ENCODE data around the gene CASP2. TPM values are rescaled to one million over a fixed set of nuclear protein-coding genes. Genes with fewer than 3 reads are reported as not detected.

Gene CASP2
- total RNA-seq (10 to 100 TPM in 3 of 6 donors, 1 to 10 TPM in 3; 7.6 to 19.7 (median 10.6) TPM), polyA plus RNA-seq (1 to 10 TPM; 4.2 to 6.2 TPM)

DNA sequence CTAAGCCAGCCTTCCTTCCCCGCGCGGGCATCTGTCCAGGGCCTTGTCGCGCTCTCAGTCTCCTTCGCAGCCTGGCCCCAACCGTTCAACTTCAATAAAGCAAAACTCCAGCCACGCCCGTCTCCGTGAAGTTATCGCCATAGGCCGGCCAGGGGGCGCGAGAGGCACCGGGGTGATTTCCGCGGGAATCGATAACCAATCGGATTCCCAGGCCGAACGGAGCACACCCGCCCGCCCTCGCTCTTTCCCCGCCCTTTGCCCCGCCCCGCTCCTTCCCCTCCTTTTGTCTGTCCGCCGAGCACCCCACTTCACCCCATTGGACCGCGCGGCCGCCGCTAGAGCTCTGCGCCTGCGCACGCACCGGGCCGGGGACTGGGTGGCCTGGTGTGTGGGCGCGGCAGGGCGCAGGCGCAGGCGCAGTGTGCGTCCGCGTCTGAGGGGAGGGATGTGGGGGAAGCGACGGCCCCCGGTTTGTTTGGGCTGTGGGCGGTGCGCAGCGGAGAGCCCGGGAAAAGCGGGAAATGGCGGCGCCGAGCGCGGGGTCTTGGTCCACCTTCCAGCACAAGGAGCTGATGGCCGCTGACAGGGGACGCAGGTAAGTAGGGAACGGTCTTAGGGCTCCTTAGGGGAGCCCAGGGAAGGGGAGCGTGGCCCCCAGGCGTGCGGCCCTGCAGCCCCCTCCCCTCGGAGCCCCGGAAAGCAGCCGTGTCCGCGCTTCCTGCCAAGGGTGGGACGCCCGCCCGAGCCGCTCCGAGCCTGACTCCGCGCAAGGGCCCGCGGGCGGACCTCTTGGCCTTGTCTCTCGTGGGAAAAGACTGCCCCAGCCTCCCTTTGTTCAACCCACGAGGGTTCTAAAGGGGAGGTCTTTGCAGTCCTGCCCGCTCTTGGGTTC is at the start of gene CASP2:
TSS of gene CASP2 (plus strand) at position 417 of the 892 bp plus-strand sequence. CDS start at position 522, 105 bp downstream.
- ATAC-seq, result peak; percentile 87 to 97 (median 94)
- WGBS, 2 donors, result 3% methylated on average over 78 to 84 of the region's 84 CpGs

DNA sequence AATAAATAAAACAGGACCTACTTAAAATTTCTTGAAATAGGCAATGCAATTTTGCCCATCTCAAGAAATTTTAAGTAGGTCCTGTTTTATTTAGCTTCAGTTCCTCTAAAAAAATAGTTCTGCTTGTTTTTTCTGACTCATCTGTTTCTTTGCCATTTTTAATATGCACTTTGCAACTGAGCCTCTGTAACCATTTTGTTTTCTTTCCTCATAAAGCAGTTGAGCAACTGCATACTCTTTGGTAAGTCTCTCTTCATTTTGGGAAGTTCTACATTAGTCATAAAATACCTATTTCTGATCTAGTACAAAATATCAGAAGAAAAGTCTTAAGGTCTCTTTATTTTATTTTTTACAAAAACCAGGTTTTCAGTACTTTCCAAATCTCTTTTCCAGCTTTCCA is 48.3 kb upstream of the CASP2 start:
- DNase-seq, result no peak
- no peaks in the 10 kb centered on the region for H3K4me1 ChIP-seq
- ATAC-seq, result peak in 2 of 4 donors; percentile 57 to 66
- TF ChIP-seq, protein P1, sequence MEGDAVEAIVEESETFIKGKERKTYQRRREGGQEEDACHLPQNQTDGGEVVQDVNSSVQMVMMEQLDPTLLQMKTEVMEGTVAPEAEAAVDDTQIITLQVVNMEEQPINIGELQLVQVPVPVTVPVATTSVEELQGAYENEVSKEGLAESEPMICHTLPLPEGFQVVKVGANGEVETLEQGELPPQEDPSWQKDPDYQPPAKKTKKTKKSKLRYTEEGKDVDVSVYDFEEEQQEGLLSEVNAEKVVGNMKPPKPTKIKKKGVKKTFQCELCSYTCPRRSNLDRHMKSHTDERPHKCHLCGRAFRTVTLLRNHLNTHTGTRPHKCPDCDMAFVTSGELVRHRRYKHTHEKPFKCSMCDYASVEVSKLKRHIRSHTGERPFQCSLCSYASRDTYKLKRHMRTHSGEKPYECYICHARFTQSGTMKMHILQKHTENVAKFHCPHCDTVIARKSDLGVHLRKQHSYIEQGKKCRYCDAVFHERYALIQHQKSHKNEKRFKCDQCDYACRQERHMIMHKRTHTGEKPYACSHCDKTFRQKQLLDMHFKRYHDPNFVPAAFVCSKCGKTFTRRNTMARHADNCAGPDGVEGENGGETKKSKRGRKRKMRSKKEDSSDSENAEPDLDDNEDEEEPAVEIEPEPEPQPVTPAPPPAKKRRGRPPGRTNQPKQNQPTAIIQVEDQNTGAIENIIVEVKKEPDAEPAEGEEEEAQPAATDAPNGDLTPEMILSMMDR (IDR thresholded peaks at IDR 0.05), result no peak
- no peak overlapping the region for H3K4me3 ChIP-seq
- intact Hi-C loops (cut with DNase I), result loop anchor here (5.0 to 10.0 kb wide), 3 partner anchors 65 to 177 kb away; no protein-coding TSS in a partner anchor
- no peak overlapping the region for H3K27ac ChIP-seq
- no peaks in the 10 kb centered on the region for H3K36me3 ChIP-seq
- no peaks in the 10 kb centered on the region for H3K9me3 ChIP-seq
- FAIRE-seq, result no peak
- no peaks in the 10 kb centered on the region for H3K27me3 ChIP-seq

More for the DNA sequence above, at the start of gene CASP2:
- Histone ChIP-seq H3K9me3 (no peaks in the 10 kb centered on the region), H3K36me3 (peaks cover 0 to 13% (median 7%) of the 10 kb centered on the region in 3 donors), H3K4me1 (peaks cover 10 to 14% (median 14%) of the 10 kb centered on the region in 3 donors), H3K27ac (peak within 1 kb of the TSS; percentile 52 to 87 (median 75)), H3K4me3 (peak within 1 kb of the TSS; percentile 68 to 96 (median 92)), H3K27me3 (no peaks in the 10 kb centered on the region)
- TF ChIP-seq, protein P1 (IDR thresholded peaks at IDR 0.05), result peak in 1 of 4 donors; percentile 11
- DNase-seq, result peak; percentile 98 to 100 (median 98)
- no peak for FAIRE-seq
- intact Hi-C loops (cut with DNase I), result no loop called here

DNA sequence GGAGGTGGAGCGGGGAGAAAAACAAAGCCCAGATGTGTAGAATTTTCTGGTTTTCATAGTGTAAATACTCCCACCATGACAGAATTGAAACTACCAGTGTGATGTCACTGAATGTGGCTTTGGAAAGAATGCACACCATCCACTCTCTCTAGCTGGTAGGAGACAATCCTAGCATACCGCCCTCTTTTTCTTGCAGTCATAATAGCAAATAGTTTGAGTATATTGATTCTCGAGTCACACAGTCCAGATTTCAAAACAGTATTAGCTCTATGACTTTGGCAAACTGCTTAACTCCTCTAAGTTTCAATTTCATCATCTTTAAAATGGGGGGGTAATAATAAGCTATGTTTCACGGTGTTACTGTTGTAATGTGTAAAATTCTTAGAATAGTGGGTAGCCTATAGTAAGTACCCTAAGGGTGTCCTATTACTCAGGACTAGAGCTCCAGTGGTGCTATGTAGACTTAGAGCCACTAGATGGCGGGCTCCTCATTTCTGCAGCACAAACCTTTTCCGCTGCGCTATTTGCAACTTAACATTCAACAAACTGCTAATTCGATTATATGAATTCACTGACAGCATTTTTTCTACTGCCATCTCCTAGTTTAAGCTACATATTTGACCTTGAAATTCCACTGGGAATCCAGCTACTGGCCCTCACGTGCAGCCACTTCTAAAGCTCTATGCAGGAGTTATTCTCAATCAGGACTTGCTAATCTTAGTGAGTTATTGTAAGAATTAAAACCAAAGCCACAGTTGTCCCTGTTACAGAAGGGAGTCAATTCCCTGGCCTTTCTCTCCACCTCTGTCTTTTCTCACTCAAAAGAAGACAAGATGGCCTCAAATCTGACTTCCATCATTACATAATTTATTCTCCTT is 47.6 kb upstream of the CASP2 start:
- TF ChIP-seq, protein P1 (IDR thresholded peaks at IDR 0.05), result peak; percentile 79 to 90 (median 82)
- intact Hi-C loops (cut with DNase I), result loop anchor here (5.0 to 10.0 kb wide), 3 partner anchors 64 to 177 kb away; no protein-coding TSS in a partner anchor
- Histone ChIP-seq H3K27me3 (no peaks in the 10 kb centered on the region), H3K36me3 (no peaks in the 10 kb centered on the region), H3K9me3 (no peaks in the 10 kb centered on the region), H3K27ac (no peak overlapping the region), H3K4me1 (no peaks in the 10 kb centered on the region), H3K4me3 (no peak overlapping the region)
- ATAC-seq, result peak; percentile 74 to 99 (median 96)
- WGBS, 2 donors, result 9 to 10% methylated on average over 9 of the region's 9 CpGs
- FAIRE-seq, result peak; percentile 17
- DNase-seq, result peak in 4 of 6 donors; percentile 46 to 71 (median 54)

DNA sequence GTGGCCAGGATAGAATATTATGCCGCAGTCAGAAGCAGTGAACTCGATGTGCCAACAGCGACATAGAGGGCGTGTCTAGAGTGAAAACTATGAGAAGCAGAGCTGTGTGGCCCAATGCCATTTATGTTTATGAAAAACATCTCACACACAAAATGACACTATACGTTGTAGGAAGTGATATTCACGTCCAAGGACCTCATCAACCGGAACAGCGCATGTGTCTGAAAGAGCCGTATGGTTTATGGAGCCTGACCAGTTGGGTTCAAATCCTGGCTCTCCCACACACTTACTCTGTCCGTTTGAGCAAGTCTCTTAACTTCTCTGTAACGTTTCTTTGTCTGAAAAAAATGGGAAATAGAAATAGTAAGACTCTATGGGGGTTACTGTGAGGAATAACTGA is 45.8 kb upstream of the CASP2 start:
- no peak overlapping the region for H3K27ac ChIP-seq
- no peak overlapping the region for H3K4me3 ChIP-seq
- intact Hi-C loops (cut with DNase I), result loop anchor here (5.0 to 10.0 kb wide), 3 partner anchors 62 to 175 kb away; no protein-coding TSS in a partner anchor
- FAIRE-seq, result no peak
- no peak for ATAC-seq
- H3K9me3 ChIP-seq, result no peaks in the 10 kb centered on the region
- WGBS, 2 donors, result 74 to 80% methylated on average over 11 of the region's 11 CpGs
- H3K4me1 ChIP-seq, result no peaks in the 10 kb centered on the region
- no peaks in the 10 kb centered on the region for H3K27me3 ChIP-seq
- no peaks in the 10 kb centered on the region for H3K36me3 ChIP-seq
- DNase-seq, result no peak
- TF ChIP-seq, protein P1 (IDR thresholded peaks at IDR 0.05), result no peak
